Activated T-cell treated with anti-CD3 and anti-CD28 coated beads for 24 hours (primary cell): ENCODE data around the gene FMO2.

Experiments
- DNase-seq: peaks from one replicate; pipeline ENCODE4 v3.0.0-alpha.2; 2020; ENCODE audit warnings: low read depth

FMO2 gene

GRCh38 chr1:171174560-171175294 is 10.4 kb upstream of the FMO2 start:
- no peak for DNase-seq

GRCh38 chr1:171177261-171177660 is 7.8 kb upstream of the FMO2 start:
- no peak for DNase-seq

GRCh38 chr1:171179318-171180227 is 5.5 kb upstream of the FMO2 start:
- no peak for DNase-seq

- no peak for DNase-seq
Observed at GRCh38 chr1:171180670-171181069, 4.4 kb upstream of the FMO2 start.

- DNase-seq, result peak; percentile 10
Observed at GRCh38 chr1:171188388-171189266, 3.5 kb downstream of the FMO2 start.

- DNase-seq, result no peak
Observed at GRCh38 chr1:171191992-171192391, 6.9 kb downstream of the FMO2 start.

GRCh38 chr1:171195767-171196166 is 10.7 kb downstream of the FMO2 start:
- DNase-seq, result no peak

- no peak for DNase-seq
Observed at GRCh38 chr1:171196351-171196750, 11.3 kb downstream of the FMO2 start.

- DNase-seq, result no peak
Observed at GRCh38 chr1:171198081-171198480, 13.0 kb downstream of the FMO2 start.

GRCh38 chr1:171204296-171204695 is 19.2 kb downstream of the FMO2 start:
- no peak for DNase-seq

GRCh38 chr1:171206204-171206977 is 21.3 kb downstream of the FMO2 start:
- no peak for DNase-seq

- no peak for DNase-seq
Observed at GRCh38 chr1:171206978-171207355, 21.9 kb downstream of the FMO2 start.

- DNase-seq, result no peak
Observed at GRCh38 chr1:171207377-171207776, 22.3 kb downstream of the FMO2 start.

- DNase-seq, result no peak
Observed at GRCh38 chr1:171210355-171210754, 25.3 kb downstream of the FMO2 start.

GRCh38 chr1:171212607-171213351 is 27.7 kb downstream of the FMO2 start:
- DNase-seq, result no peak

GRCh38 chr1:171213559-171214454 is 28.7 kb downstream of the FMO2 start:
- DNase-seq, result no peak

- no peak for DNase-seq
Observed at GRCh38 chr1:171217658-171218443, 32.8 kb downstream of the FMO2 start.

- DNase-seq, result no peak
Observed at GRCh38 chr1:171218661-171219060, 33.6 kb downstream of the FMO2 start.
